Type B pancreatic cell (in vitro differentiated cells): ENCODE measurements around the gene ATL2. TPM values are rescaled to one million over a fixed set of nuclear protein-coding genes. Genes with fewer than 3 reads are reported as not detected.

Experiments used
- DNase-seq: peaks from one replicate; pipeline ENCODE4 v3.0.0; 2021; ENCODE audit warnings: mixed read lengths; ENCODE audit not compliant: unreplicated experiment; ENCODE audit errors: extremely low spot score
- H3K27ac Mint-ChIP-seq: 2 replicates; pipeline ENCODE4 v1.8.0; 2021; ENCODE audit warnings: mild to moderate bottlenecking, mixed read lengths
- H3K27me3 Mint-ChIP-seq: 2 replicates; pipeline ENCODE4 v1.8.0; 2021; ENCODE audit warnings: mixed read lengths
- H3K36me3 Mint-ChIP-seq: 2 replicates; pipeline ENCODE4 v1.8.0; 2021; ENCODE audit warnings: mixed read lengths
- H3K4me1 Mint-ChIP-seq: one replicate; pipeline ENCODE4 v1.8.0; 2021; ENCODE audit warnings: mixed read lengths; ENCODE audit not compliant: unreplicated experiment
- H3K4me3 Mint-ChIP-seq: 2 replicates; pipeline ENCODE4 v1.8.0; 2021; ENCODE audit warnings: mild to moderate bottlenecking, mixed read lengths
- H3K9me3 Mint-ChIP-seq: 2 replicates; pipeline ENCODE4 v1.8.0; 2021; ENCODE audit warnings: mixed read lengths
- total RNA-seq: library from RNA; stranded (reverse); gene quantifications from 2 replicates; pipeline ENCODE4 v1.2.1, GENCODE V29; 2021; ENCODE audit warnings: low replicate concordance
- TF ChIP-seq, protein P1 (sequence below): fragments of 200-600 bp; sonication (generic); conservative IDR thresholded peaks from 2 replicates; pipeline ENCODE4 v1.5.0; 2021; ENCODE audit warnings: antibody characterized with exemption, mild to moderate bottlenecking

Gene ATL2
- total RNA-seq, 1 donor from 2014 or later: 62.6 TPM

DNA sequence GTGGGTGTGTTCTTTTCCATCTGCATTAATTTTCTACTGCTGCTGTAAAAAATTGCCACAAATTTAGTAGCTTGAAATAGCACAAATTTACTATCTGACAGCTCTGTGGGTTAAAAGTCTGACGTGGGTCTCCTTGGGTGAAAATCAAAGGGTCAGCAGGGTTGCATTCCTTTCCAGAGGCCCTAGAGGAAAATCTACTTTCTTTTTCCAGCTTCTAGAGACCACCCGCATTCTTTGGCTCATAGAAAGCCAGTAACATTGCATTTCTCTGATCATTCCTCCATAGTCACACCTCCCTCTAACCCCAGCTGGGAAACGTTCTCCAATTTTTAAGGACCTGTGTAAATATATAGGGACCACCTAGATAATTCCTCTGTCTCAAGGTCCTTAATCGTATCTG lies 128.8 kb downstream of the ATL2 start:
- no peak for DNase-seq
- Mint-ChIP-seq H3K4me1 (peaks cover 44% of the 10 kb centered on the region), H3K4me3 (peak overlapping the region; percentile 39), H3K36me3 (peaks cover 3% of the 10 kb centered on the region), H3K27me3 (no peaks in the 10 kb centered on the region), H3K9me3 (peaks cover 16% of the 10 kb centered on the region), H3K27ac (no peak overlapping the region)
- TF ChIP-seq, protein P1, sequence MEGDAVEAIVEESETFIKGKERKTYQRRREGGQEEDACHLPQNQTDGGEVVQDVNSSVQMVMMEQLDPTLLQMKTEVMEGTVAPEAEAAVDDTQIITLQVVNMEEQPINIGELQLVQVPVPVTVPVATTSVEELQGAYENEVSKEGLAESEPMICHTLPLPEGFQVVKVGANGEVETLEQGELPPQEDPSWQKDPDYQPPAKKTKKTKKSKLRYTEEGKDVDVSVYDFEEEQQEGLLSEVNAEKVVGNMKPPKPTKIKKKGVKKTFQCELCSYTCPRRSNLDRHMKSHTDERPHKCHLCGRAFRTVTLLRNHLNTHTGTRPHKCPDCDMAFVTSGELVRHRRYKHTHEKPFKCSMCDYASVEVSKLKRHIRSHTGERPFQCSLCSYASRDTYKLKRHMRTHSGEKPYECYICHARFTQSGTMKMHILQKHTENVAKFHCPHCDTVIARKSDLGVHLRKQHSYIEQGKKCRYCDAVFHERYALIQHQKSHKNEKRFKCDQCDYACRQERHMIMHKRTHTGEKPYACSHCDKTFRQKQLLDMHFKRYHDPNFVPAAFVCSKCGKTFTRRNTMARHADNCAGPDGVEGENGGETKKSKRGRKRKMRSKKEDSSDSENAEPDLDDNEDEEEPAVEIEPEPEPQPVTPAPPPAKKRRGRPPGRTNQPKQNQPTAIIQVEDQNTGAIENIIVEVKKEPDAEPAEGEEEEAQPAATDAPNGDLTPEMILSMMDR: no peak

DNA sequence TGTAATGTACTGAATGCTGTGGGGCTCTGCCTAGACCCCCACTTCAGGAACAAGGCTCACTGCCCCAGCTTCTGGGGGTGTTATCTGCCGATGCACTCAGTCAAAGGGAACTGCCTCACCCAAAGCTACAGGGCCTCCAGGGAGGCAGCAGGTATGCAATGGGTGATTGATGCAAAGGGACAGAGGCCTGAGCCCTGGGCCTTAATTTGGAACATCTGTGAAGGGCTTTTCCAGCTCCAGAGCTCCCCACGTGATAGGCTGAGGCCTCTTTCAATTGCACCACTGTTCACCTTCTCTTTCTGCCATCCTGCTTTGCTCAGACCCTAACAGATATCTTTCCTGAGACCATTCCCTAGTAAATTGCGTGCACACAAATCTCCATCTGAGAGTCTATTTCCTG lies 131.0 kb downstream of the ATL2 start:
- peaks cover 13% of the 10 kb centered on the region for H3K9me3 Mint-ChIP-seq
- H3K27me3 Mint-ChIP-seq: no peaks in the 10 kb centered on the region
- H3K4me3 Mint-ChIP-seq: no peak overlapping the region
- peaks cover 42% of the 10 kb centered on the region for H3K4me1 Mint-ChIP-seq
- H3K36me3 Mint-ChIP-seq: peaks cover 3% of the 10 kb centered on the region
- no peak for DNase-seq
- no peak overlapping the region for H3K27ac Mint-ChIP-seq
- TF ChIP-seq, protein P1: no peak

DNA sequence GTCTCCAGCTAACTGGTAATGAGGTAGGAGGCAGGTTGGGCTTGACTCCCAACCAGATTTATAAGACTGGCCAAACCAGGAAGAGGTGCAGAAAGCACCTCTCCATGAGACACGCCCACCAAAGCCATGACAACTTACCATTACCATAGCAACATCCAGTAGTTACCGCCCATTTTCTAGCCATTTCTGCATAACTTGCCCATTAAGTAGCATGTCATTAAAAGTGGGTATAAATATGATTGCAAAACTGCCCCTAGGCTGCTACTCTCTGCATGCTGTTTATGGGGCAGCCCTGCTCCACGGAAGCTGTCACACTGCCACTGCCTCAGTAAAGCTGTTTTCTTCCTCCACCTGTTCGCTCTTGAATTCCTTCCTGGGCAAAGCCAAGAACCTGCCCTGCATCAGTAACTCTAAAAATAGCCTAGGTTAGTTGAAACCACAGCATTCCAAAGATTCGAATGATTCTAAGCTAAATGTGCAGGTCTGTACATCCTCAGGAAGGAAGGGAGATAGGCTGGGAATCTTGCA lies 131.9 kb downstream of the ATL2 start:
- H3K27ac Mint-ChIP-seq: peak overlapping the region; percentile 80
- peaks cover 3% of the 10 kb centered on the region for H3K36me3 Mint-ChIP-seq
- peak overlapping the region; percentile 6 for H3K4me3 Mint-ChIP-seq

DNA sequence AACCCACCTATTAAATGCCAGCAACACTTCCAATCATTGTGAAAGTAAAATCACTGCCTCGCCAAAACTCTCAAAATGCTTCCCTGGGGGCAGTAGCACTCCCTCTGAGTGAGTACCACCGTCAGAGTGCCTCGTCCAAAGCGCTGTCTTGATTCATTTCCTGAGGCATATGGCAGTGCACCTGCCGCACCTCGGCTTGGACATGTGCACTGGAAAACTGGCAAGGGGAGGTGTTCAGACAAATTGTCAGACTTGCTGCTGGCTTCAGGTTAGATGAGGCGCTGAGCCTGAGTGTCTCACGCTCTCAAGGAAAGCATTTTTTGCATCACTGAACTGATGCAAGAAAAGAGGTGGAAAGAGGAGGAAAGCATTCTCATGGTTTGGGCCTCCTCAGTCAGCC lies 132.8 kb downstream of the ATL2 start:
- H3K4me3 Mint-ChIP-seq: peak overlapping the region; percentile 18
- peak overlapping the region; percentile 80 for H3K27ac Mint-ChIP-seq
- H3K9me3 Mint-ChIP-seq: peaks cover 6% of the 10 kb centered on the region
- no peak for DNase-seq
- TF ChIP-seq, protein P1: no peak
- peaks cover 38% of the 10 kb centered on the region for H3K4me1 Mint-ChIP-seq
- H3K36me3 Mint-ChIP-seq: peaks cover 3% of the 10 kb centered on the region
- H3K27me3 Mint-ChIP-seq: no peaks in the 10 kb centered on the region

More for the DNA sequence above, 131.9 kb downstream of the ATL2 start:
- no peak for DNase-seq
- TF ChIP-seq, protein P1: no peak
- H3K9me3 Mint-ChIP-seq: peaks cover 10% of the 10 kb centered on the region
- H3K4me1 Mint-ChIP-seq: peaks cover 38% of the 10 kb centered on the region
- H3K27me3 Mint-ChIP-seq: no peaks in the 10 kb centered on the region

Other genes starting within 250 kb of the ATL2 start
- gene HNRNPLL, start 225.7 kb upstream of the ATL2 start, total RNA-seq: 49.4 and 72.3 TPM in 2 replicates